Epithelial cell of prostate (primary cell): ENCODE data around the gene FGFR2.

ENCODE experiments used
- DNase-seq: peaks from one replicate; pipeline ENCODE4 v3.0.0-alpha.2; 2011; ENCODE audit warnings: low read depth, low spot score
- H3K27ac ChIP-seq: fragments of 450-650 bp; 2 replicates; pipeline ENCODE4 v1.5.1; 2017; ENCODE audit warnings: mild to moderate bottlenecking

Gene FGFR2

GRCh38 chr10:121598263-121599249 is at the start of gene FGFR2:
FGFR2 (minus strand) TSS chr10:121598444; CDS start chr10:121593817, 4,627 bp downstream.
- peak within 1 kb of the TSS; percentile 58 for H3K27ac ChIP-seq
- no peak for DNase-seq

DNA sequence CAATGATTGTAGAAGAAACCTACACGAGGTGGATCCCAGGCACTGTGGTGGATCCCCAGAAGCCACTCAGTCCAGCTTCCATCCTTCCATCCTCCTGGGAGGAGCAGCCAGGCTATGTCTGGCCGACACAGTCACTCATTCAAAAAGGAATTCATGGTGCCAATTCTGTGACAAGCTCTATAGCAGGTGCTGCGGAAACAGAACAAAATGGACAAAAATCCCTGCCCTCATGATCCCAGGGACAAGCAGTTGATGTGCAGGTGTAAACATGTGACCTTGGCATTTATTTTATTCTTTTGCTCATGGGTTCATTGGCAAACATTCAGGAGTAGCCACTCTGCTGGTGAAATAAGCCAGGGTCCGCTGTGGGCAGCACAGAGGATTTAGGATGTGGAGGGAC is 49.2 kb upstream of the FGFR2 start:
- DNase-seq, result no peak
- no peak overlapping the region for H3K27ac ChIP-seq

DNA sequence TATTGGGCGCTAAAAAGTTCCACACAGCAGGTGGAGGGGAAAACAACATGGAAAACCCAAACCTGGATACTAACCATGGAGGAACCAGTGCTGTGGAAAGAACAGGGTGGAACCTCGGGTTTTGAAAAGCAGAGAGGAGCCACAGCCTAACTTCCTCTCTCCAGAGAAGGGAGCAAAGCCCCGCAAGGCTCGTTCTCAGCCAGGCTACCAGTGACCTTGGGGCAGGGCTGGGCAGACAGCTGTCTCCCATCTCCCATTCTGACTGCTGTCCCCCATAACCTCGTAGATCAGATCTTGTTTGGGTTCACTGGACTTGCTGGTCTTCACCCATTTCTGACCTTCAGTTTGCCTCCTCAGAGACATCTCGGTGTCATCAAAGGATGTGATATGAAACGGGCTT is 47.5 kb upstream of the FGFR2 start:
- no peak for DNase-seq
- H3K27ac ChIP-seq, result no peak overlapping the region

DNA sequence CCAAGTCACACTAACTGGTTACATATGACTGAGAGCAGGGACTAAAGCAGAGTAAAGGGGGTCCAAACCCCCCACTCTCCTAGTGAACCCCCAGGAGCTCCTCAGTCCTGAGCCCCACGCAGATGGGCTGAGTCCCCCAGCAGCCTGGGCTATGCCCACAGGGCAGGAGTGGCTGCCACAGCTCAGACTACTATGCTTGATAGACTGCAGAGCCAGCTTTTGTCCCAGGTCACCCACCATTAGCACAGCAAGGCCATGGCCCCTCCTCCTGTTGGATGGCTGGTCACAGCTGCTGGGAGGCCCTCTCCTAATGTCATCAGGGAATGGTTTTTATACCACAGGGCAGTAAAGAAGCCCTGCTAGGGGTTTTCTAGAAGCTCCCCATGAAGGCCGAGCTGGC is 46.3 kb upstream of the FGFR2 start:
- no peak overlapping the region for H3K27ac ChIP-seq
- DNase-seq, result no peak

DNA sequence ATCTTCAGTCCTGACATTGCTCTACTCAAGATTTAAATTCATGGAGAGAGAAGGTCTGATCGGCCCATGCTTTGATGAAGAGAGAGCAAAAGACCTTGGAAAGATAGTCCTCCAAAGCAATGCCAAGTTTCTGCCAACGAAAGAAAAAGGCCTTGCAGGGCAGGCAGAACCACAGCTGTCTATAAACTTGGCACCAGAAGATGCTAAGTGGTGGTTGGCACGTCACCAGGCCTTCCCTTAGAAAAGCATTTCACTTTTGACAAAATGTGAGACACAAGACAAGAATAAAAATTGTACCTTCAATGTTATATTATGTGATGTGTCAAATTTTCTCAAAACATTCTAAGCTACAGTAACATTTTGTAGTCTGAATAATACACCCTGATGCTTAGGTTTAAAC is 42.0 kb upstream of the FGFR2 start:
- no peak overlapping the region for H3K27ac ChIP-seq
- DNase-seq, result no peak

DNA sequence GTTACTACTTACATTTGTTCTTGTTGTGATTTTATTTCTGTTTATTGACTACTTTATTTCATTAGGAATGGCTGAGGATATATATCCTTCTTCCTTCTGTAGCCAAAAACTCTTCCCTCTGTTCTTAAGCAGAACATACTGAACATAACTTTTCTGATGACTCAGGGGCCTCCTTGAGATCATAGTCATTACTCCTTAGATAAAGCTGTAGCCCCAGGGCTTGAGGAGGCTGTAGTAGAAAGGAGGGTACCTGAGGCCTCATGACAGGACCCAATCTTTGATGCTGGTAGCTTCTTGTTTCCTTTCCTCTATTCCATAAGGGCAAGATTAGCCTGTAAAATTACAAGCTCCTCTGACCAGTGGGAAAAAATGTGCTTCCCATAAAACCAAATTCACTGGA is 41.2 kb upstream of the FGFR2 start:
- DNase-seq, result no peak
- H3K27ac ChIP-seq, result no peak overlapping the region

DNA sequence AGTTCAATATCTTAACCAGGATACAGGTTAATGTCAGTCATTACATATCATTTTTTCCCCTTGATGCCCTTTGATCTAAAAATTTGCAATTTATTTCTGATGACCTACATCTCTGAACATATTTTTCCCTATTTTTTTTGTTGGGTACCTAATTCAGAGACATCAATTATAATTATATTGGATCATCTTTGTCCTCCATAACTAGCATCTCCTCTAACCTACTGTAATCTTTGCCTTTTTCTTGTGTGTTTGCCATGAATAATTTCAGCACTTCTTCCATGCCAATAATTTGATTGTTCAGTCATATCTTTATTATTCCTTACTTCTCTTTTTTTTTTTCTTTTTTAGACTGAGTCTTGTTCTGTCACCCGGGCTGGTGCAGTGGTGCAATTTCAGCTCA is 39.2 kb upstream of the FGFR2 start:
- H3K27ac ChIP-seq, result no peak overlapping the region
- DNase-seq, result no peak

DNA sequence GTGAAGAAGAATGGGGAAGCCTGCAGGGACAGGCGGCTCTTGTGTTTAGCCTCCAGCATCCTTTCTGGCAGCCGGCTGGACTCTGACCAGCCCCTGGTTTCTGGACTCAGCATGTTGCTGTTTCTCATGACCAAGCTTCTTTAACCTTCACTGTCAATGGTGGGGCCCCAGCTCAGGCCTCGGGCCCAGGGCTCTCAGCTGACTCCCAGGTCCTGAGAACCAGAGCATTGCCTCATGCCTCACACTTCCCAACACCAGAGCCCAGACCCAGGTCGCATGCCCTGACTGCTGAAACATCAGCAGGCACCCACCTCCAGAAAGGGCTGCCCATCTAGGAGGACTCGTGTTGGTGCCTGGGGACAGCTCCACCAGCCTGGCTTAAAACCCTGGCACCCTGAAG is 34.8 kb upstream of the FGFR2 start:
- no peak for DNase-seq
- no peak overlapping the region for H3K27ac ChIP-seq

DNA sequence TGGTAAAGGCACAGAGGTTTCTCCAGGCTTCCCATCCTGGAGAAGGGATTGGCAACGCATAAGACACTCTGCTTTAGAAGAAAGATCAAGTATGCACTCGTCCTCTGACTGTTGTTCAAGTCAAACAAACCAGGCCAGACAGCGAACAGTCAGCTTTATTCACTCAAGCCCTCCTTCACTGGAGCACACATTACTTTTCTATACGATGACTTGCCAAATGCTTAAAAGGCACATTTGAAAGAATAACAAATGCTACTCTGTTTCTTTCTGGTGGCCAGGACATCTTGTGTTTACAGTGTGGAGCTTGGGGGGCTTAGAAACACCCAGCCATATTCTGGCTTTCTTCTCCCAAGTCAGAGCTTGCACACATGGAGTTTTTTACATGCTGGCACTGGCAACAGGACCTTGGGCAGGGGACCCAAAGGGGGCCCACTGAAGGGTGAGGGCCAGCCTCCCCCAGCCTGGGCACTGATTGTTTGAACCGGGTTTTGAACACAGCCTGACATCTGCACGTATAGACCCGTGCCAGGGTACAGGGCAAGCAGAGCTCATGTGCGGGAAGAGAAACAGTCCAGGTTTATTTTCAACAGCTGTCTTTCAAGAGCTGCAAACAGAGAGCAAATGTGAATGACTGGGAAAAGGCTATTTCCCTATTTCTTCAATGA is 33.3 kb upstream of the FGFR2 start:
- no peak for DNase-seq
- no peak overlapping the region for H3K27ac ChIP-seq

GRCh38 chr10:121628859-121629258 is 30.6 kb upstream of the FGFR2 start:
- no peak for DNase-seq
- H3K27ac ChIP-seq, result no peak overlapping the region

GRCh38 chr10:121627876-121628581 is 29.8 kb upstream of the FGFR2 start:
- DNase-seq, result peak; percentile 80
- no peak overlapping the region for H3K27ac ChIP-seq

- no peak for DNase-seq
- no peak overlapping the region for H3K27ac ChIP-seq
Measured at GRCh38 chr10:121624836-121625486, 26.7 kb upstream of the FGFR2 start.

- DNase-seq, result no peak
- H3K27ac ChIP-seq, result no peak overlapping the region
Measured at GRCh38 chr10:121618906-121619305, 20.7 kb upstream of the FGFR2 start.

DNA sequence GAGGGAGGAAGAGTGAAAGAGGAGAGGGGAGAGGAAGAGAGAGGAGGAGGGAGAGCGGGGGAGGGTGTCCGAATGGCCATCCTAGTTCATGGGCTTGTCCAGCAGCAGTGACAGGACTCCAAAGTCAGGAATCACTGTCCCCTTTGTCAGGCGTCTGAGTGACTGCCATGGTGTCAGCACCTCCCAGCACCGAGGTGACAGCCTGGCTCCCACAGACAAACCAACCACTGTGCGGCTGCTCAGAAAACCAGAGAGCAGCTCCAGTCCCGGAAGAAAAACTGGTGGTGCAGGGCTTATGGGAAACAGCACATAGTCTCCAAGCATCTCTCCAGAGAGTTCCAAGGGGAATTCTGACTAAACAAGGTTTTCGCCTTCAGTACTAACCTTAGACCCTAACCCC is 18.9 kb upstream of the FGFR2 start:
- no peak for DNase-seq
- no peak overlapping the region for H3K27ac ChIP-seq

GRCh38 chr10:121616291-121616690 is 18.0 kb upstream of the FGFR2 start:
- no peak for DNase-seq
- H3K27ac ChIP-seq, result no peak overlapping the region

DNA sequence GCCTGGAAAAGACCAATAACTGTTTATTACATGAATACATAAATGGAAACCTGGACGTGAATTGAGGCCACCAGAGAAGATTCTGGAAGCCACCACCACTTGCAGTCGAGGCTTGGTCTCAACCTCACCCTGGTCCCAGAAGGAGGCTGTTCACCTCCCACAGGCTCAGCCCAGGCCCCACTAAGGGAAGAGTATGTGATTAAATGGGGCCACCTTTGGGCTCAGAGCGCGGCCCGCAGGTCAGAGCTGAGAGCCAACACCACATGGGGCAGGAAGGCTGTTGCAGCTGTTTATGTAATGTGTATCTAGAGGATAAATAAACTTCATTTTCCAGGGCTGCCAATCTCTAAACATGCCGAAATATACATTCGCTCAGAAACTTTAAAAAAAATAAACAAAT is 17.6 kb upstream of the FGFR2 start:
- no peak for DNase-seq

DNA sequence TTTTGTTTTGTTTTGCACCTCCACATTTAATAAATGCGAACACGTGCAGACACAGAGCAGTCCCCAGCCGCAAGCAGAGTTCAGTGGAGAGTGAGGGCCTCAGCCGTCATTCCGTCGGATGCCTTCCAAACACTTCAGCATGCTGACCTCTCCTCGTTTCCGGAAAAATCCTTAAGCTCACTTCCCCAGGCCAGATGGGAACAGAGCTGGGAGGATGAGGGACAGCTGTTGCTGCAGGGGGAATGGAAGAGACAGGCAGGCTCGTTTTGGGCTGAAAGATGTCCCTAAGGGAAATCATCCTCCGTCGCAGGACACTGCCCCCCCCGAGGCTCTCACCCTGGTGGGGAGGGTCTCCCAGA is 17.2 kb upstream of the FGFR2 start:
- no peak overlapping the region for H3K27ac ChIP-seq
- no peak for DNase-seq

More for the DNA sequence above, 17.6 kb upstream of the FGFR2 start:
- no peak overlapping the region for H3K27ac ChIP-seq

DNA sequence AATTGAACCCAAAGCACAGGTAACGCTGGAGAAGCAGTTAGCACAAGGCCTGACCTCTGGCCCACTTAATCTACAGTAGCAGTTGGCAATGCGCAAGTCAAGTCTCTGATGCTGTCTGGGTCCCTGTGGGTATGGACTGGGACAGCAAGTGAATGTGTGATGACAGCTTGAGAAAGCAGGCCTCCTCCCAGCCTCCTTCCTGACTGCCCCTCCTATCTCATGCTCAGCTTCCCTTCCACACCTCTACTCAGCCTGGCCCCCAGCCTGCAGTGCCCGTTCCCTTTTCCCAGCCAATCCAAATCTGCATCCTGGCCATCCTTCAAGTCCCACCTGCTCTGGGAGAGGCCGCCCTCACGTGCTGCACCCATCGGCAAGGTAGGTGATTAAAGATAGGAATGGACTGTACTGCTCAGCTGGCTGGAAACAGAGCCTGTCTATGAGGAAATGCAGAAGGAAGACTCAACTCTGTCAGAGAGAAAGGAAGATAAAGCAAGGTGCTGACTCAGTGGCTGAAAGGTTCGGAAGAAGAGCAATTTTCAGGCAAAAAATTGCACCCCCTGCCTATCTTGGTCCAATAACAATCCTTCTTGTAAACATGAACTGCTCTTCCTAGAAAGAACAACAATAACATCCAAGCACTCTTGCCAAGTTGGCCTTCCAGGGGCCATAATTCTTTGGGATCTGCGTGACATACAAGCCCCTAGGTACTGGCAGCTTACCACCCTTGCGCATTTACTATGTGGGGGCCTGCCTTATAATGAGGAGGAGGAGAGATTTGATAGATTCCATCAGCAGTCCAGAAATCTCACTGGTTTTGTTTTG is 16.6 kb upstream of the FGFR2 start:
- no peak for DNase-seq
- H3K27ac ChIP-seq, result no peak overlapping the region

GRCh38 chr10:121613456-121613855 is 15.2 kb upstream of the FGFR2 start:
- no peak for DNase-seq

More at GRCh38 chr10:121613456-121613855, 15.2 kb upstream of the FGFR2 start:
- H3K27ac ChIP-seq, result no peak overlapping the region
